ENCODE data around the gene GNG8.

DNA sequence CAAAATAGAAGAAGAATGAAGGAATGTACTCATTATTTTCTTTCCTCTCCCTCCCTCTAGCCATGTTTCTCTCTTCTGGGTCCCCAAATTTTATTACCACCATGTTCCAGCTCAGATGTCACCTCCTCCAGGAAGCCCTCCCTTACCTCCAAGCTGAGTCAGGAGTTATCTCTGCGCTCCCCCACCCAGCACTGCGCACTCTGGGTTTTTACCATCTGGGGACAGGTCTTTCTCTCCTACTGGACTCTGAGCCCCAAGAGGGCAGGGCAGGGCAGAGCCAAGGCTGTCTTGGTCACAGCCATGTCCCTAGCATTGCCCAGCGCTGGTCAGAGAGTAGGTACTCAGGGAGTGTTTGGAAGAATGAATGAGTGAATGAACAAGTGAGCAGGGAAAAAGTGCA, 2.9 kb downstream of the GNG8 start:
- no peak for TF ChIP-seq POLR2A (IDR thresholded peaks at IDR 0.05; ENCODE audit: insufficient read depth in 1 of 2, low read depth in 2 of 2, low read length in 2 of 2)
- TF ChIP-seq ZNF746 (CRISPR knock-in tag; IDR thresholded peaks at IDR 0.05) = no peak
- TF ChIP-seq EP300 (IDR thresholded peaks at IDR 0.05; ENCODE audit: low read depth in 2 of 2, low read length in 2 of 2) = no peak
- TF ChIP-seq EP300 (CRISPR knock-in tag; IDR thresholded peaks at IDR 0.05; ENCODE audit: borderline replicate concordance) = no peak
- TF ChIP-seq, protein P1, sequence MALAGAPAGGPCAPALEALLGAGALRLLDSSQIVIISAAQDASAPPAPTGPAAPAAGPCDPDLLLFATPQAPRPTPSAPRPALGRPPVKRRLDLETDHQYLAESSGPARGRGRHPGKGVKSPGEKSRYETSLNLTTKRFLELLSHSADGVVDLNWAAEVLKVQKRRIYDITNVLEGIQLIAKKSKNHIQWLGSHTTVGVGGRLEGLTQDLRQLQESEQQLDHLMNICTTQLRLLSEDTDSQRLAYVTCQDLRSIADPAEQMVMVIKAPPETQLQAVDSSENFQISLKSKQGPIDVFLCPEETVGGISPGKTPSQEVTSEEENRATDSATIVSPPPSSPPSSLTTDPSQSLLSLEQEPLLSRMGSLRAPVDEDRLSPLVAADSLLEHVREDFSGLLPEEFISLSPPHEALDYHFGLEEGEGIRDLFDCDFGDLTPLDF (CRISPR knock-in tag; IDR thresholded peaks at IDR 0.05) = no peak
- no peak for TF ChIP-seq KLF9 (CRISPR knock-in tag; IDR thresholded peaks at IDR 0.05; ENCODE audit: low read depth)
- TF ChIP-seq THAP11 (CRISPR knock-in tag; IDR thresholded peaks at IDR 0.05) = no peak
- TF ChIP-seq, protein P2, sequence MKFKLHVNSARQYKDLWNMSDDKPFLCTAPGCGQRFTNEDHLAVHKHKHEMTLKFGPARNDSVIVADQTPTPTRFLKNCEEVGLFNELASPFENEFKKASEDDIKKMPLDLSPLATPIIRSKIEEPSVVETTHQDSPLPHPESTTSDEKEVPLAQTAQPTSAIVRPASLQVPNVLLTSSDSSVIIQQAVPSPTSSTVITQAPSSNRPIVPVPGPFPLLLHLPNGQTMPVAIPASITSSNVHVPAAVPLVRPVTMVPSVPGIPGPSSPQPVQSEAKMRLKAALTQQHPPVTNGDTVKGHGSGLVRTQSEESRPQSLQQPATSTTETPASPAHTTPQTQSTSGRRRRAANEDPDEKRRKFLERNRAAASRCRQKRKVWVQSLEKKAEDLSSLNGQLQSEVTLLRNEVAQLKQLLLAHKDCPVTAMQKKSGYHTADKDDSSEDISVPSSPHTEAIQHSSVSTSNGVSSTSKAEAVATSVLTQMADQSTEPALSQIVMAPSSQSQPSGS (CRISPR knock-in tag; IDR thresholded peaks at IDR 0.05) = no peak
